Stimulated activated CD8-positive, alpha-beta memory T cell treated with anti-CD3 and anti-CD28 coated beads, Interleukin-7, amount 100 ng/mL, for 1 hour (primary cell): Measurements from ENCODE around the gene FGF14.
"Not testable (repeated sequence)": the region's sequence is repeated elsewhere in the genome, so short reads cannot be mapped to it uniquely, and the experiment has no call there.

ENCODE experiments used
- DNase-seq, 2 donors: peaks; one replicate each; pipeline ENCODE4 v3.0.0-alpha.2; 2020; ENCODE audit warnings: low read depth in 2 of 2

Gene FGF14

GRCh38 chr13:101868585-101869469, 533.0 kb downstream of the FGF14 start:
- DNase-seq = no peak

GRCh38 chr13:101866889-101867581, 534.8 kb downstream of the FGF14 start:
- DNase-seq = no peak

DNA sequence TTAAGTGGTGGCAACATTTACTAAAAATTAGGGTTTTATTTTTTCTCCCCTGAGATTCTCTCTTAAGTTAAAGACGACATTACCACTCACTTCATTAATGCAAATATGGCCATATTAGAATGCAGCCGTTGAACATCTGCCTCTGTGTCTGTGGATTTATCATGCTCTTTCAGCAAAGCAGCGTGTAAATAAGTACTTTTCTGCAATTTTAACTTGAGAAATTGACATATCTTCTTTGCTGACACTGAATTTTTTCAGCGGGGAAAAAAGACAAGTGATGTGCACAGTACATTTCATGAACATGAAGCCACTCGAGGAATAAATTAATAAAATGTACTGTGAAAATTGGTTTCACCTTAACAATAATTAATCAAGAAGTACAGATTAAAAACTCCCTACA, 543.0 kb downstream of the FGF14 start:
- no peak for DNase-seq

- no peak for DNase-seq
Measured at GRCh38 chr13:101846701-101847100, 555.1 kb downstream of the FGF14 start.

DNA sequence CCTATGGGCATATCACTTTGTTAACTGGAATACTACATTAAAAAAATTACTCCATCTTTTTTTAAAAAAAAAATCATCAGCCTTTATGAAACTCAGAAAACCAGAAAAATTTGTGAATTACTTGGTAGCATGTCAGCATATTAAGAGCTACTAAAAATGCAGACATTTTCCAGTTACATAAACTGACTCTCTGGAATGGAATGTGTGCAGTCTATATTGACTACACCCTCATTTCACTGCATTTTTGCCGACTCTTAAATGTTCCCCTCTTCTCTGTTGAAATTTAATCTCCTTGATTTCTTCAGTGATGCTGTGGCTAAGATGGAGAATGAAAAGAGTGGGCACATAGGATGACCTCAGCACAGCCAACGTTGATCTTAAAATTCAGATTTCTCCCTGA, 555.6 kb downstream of the FGF14 start:
- DNase-seq = no peak

DNA sequence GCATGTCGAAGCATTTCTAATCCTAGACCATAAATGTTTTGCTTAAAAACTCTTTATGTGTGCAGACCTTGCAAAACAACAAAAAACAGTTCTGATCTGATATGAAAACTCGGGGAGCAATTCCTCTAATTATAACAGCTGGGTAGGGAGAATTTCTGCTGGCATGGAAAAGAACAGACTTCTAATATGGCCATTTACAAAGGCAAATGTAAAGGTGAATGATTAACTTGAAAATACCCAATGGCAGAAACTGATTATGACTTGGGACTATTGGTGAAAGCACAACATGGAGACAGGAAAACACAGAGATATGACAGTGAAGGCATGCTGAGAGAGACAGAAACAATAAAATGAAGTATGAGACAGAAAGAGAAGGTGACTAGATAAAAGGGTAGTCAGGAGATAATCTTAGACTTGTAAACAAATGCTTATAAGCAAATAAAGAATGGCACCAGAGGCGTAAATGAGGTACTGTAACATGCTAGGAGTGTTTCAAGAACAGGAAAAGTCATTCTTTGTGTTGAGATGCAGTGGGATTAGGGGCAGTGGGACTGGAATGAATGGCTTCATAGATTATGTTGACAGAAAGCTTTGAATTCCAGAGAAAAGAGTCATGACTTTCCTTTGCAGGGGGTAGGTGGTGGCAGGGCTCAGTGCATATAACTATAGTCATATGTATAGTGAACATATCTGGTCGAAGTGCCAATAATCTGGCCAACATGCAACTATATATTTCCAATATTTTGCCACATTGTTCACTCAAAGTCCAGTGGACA, 556.4 kb downstream of the FGF14 start:
- DNase-seq = no peak

DNA sequence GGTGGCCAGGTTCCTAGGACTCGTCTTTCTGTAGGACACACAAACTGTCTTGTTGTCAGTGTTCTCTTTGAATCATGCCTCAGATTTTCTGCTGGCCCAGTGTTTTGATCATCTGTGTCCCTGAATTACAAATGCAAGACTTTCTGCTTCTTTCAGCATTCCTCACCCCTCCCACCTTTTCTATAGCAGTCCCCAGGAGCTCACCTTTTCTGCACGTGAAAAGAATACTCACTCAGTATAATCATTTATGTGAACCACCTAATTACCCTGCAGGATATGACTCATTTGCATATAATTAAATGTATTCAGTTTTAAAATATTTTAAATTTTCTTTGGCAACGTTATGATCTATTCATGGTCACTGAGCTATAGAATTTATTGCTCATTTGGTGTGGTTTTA, 560.1 kb downstream of the FGF14 start:
- DNase-seq = no peak

- no peak for DNase-seq
Measured at GRCh38 chr13:101838323-101838722, 563.5 kb downstream of the FGF14 start.

GRCh38 chr13:101837778-101838177, 564.1 kb downstream of the FGF14 start:
- not testable (repeated sequence) for DNase-seq

- DNase-seq = no peak
Measured at GRCh38 chr13:101837288-101837687, 564.6 kb downstream of the FGF14 start.

- DNase-seq = no peak
Measured at GRCh38 chr13:101835920-101836319, 565.9 kb downstream of the FGF14 start.

GRCh38 chr13:101833671-101834070, 568.2 kb downstream of the FGF14 start:
- no peak for DNase-seq

DNA sequence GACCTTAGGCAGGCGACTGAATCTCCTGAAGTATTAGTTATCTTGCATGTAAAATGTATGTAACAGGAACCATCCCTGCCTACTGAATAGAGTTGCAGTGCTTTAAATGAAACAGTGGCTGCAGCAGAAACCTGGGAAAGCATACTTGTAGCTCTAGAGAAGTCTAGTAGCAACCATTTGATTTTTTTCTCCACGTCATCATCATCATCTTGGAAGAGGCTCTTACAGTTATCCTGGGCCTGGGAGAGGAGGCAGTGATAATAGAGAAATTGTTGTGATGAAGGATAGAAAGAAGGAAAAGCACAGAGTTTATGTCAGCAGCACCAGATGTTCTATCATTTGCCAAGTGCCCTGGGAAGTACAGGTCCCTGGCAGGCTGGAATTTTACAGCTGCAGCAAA, 571.8 kb downstream of the FGF14 start:
- no peak for DNase-seq

DNA sequence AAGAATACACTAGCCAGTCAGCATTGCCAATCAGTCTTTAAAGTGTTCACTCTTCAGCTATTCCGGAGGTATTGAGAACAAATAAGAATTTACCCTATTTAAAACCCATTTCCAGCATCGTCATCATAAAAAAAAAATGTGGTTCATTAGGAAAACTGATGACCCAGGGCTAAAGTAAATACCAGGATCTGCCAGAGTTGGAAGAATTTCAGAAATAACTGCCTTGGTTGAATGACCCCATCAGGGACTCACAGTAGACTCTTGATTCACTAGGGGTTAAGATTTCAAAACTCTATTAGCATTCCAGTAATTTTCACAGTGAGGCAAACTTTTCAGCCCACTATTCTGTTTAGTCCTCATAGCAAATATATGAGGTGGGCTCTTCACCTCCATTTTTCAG, 572.4 kb downstream of the FGF14 start:
- DNase-seq = no peak

DNA sequence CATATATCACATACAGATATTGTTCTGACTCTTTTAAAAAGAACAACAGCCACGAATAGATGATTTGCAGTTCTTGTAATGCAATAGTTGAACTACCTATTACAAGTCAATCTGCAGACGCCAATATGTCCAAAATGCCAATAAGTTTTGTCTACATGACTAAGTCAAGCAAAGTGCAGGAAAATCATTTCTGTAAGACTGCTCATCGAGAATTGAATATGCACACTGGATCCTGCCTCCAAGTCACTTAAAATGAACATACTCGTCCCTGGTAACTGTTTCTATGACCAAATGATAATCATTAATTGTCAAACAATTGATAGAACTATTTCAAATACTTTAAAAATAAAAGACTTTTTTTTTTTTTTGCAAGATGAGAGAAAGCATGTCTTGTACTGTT, 573.7 kb downstream of the FGF14 start:
- DNase-seq = no peak

DNA sequence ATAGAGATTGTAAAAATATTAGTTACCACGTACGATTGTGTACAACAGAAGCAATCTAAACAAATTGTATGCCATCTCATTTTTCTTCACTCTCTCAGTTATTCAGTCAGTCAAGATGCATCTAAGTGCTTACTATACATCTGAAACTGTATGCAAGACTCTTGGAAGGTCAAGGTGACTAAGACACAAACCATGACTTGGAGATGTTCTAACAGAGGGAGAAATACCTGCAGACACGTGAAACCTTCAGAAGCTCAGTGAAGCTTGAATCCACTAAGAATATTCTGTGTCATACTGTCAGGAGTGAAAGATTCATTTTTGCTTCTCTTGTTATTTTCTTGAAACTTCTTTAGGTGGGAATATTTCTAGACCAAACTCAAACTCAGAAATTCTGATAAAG, 584.0 kb downstream of the FGF14 start:
- no peak for DNase-seq

- DNase-seq = no peak
Measured at GRCh38 chr13:101811881-101812280, 590.0 kb downstream of the FGF14 start.

- no peak for DNase-seq
Measured at GRCh38 chr13:101811284-101811839, 590.5 kb downstream of the FGF14 start.

GRCh38 chr13:101799196-101799595, 602.7 kb downstream of the FGF14 start:
- DNase-seq = no peak

DNA sequence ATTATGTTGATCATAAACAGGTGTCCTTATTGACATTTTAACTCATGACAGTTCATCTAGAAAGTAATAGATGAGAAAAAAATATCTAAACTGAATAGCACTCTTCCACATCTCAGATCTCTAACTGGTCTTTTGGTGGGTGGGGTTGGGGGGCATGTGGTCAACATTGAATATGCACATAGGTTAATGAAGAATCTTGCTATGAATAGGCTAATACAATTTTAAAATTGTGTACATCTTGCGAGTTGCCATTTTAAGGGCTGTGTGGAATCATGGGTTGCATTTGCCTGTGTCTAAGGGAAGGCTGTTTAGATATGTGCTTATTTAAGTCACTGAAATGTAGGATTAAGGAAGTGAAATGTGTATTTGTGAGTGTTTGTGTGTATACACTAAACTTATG, 603.4 kb downstream of the FGF14 start:
- DNase-seq = no peak

DNA sequence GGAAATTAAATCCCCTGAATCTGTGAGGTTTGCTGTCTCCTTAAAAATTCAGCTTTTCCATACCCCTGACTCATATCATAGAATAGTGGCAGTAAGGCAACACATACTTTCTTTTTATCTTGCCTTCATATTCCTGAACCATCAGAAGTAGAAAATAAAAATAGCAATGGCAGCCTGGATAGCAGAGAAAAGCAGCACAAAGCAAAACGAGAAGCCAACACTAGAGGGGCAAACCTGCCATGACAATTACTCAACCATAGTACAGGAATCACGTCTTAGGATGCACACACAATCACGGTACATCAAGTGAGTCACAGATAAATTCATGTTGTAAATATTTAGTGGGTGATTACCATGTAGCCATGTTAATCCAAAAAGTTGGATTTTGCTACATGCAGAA, 606.4 kb downstream of the FGF14 start:
- DNase-seq = no peak

- no peak for DNase-seq
Measured at GRCh38 chr13:101795025-101795424, 606.8 kb downstream of the FGF14 start.
